GM12864 (cell line): Measurements from ENCODE around the gene LFNG.

ENCODE experiments used
- DNase-seq: peaks from one replicate; pipeline ENCODE4 v3.0.0-alpha.2; 2011; ENCODE audit warnings: low read depth
- H3K4me3 ChIP-seq: 2 replicates; pipeline ENCODE4 v1.5.1; 2011; ENCODE audit warnings: mild to moderate bottlenecking, low read depth, low read length, control low read depth
- TF ChIP-seq, protein P1 (sequence below): IDR thresholded peaks from 2 replicates; pipeline ENCODE4 v1.5.1; 2011; ENCODE audit warnings: low read depth, mild to moderate bottlenecking, moderate library complexity, low read length, control low read depth, inconsistent platforms; ENCODE audit errors: missing control alignments

The LFNG gene

DNA sequence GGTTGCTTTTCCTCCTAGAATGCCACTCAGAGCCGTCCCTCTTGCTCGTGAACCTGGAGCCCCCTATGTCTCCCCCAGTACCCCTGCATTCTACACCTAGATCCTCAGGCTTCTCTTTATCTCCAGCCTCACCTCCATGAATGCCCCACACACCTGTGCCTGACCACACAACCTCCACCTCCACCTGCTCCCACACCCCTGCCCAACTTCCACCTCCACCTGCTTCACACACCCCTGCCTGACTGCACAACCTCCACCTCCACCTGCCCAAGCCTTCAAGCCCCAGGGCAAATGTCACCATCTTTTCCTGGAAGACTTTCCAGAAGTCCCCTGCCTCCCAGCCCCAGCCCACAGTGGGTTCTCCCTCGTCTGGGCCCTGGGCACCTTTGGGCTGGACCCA lies 6.9 kb upstream of the LFNG start:
- no peak overlapping the region for H3K4me3 ChIP-seq
- TF ChIP-seq, protein P1, sequence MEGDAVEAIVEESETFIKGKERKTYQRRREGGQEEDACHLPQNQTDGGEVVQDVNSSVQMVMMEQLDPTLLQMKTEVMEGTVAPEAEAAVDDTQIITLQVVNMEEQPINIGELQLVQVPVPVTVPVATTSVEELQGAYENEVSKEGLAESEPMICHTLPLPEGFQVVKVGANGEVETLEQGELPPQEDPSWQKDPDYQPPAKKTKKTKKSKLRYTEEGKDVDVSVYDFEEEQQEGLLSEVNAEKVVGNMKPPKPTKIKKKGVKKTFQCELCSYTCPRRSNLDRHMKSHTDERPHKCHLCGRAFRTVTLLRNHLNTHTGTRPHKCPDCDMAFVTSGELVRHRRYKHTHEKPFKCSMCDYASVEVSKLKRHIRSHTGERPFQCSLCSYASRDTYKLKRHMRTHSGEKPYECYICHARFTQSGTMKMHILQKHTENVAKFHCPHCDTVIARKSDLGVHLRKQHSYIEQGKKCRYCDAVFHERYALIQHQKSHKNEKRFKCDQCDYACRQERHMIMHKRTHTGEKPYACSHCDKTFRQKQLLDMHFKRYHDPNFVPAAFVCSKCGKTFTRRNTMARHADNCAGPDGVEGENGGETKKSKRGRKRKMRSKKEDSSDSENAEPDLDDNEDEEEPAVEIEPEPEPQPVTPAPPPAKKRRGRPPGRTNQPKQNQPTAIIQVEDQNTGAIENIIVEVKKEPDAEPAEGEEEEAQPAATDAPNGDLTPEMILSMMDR = no peak
- no peak for DNase-seq

DNA sequence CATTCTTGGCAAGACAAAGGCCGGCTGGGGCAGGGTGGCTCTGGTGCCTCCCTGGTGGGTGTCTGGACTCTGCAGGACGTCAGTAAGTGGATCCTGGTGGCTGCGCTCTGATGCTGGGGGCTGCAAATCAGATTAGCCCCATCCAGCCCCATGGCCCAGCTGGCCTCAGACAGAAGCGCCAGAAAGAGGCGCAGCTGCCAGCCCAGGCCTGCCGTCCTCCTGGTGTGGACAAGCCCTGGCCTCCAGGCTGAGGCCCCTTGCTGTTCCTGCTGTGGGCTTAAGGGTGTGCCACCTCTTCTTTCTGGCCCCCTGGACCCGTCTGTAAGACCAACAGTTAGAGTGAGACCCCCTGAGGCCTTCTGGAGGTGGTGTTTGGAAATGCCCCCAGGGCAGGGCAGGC lies 5.9 kb upstream of the LFNG start:
- TF ChIP-seq, protein P1 = no peak
- no peak overlapping the region for H3K4me3 ChIP-seq
- no peak for DNase-seq

DNA sequence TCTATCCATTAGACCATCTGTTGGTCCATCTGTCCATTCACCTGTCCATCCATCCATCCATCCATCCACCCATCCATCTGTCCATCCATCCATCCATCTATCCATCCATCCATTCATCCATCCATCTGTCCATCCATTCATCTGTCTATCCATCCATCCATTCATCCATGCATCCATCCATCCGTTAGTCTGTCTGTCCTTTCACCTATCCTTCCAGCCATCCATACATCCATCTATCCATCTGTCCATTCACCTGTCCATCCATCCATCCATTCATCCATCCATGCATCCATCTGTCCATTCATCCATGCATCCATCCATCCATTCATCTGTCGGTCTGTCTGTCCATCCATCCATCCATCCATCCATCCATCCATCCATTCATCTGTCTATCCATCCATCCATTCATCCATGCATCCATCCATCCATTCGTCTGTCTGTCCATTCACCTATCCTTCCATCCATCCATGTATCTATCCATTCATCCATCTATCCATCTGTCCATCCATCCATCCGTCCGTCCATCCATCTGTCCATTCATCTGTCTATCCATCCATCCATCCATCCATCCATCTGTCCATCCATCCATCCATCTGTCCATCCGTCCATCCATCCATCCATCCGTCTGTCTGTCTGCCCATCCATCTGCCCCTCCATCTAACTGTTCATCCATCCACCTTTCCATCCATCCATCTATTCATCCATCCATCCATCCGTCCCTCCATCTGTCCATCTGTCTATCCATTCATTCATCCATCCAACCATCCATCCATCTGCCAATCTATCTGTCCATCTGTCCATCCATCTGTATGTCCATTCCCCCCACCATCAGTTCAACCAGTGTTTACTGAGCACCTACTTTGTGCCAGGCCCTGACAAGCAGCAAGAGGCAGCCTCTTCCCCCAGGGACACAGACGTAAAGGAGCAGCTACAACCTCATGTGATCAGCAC lies 4.8 kb upstream of the LFNG start:
- no peak for DNase-seq
- H3K4me3 ChIP-seq = no peak overlapping the region
- TF ChIP-seq, protein P1 = no peak

DNA sequence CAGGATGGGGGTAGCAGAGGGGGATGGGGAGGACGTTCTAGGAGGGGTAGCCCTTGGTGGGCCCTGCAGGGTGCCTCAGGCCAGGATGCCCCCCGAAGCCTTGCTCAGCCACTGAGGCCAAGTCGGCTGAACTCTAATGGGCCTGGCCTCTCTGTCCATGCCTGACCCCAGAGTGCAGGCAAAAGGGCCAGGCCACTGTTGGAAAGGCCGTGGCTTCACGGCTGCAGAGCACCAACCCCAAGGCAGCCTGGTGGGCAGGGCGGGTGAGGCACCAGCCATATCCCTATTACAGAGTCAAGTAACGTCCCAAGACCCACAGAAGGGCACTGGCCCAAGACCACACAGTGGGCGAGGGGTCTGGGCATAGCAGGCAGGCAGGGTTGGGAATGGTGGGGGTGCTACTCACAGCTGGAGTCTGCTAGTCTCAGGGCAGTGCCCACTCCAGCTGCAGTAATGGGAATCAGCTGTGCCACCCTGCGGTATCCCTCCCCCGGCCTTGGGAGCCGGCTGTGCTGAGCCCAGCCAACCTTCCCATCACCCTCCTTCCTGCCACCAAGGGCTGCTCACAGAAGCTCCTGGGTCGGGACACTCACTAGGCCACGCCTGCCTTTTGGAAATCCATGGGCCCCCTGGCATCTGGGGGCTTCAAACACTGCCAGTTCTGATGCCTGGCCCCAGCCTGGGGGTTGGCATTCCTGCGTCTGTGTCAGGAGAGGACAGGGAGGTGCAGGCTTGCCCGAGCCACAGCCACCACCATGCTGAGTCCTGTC lies 4.0 kb upstream of the LFNG start:
- TF ChIP-seq, protein P1 = no peak
- DNase-seq = no peak
- H3K4me3 ChIP-seq = no peak overlapping the region

DNA sequence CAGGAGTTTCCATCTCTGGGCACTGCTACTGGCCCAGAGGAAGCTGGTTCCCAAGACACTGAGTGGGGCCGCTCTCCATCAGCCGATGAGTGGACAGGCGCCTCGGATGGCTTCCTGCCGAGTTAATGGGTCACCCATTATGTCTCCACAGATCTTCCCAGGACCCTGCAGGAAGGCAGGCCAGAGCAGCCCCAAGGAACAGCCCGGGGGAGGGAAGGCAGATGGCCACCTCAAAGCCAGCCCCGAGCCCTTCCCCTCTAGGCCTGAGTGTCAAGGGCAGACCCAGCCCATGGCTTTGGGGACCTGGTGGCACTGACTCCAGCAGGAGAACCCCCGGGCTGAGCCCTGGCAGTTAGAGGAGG lies 3.4 kb upstream of the LFNG start:
- no peak for DNase-seq
- no peak overlapping the region for H3K4me3 ChIP-seq
- TF ChIP-seq, protein P1 = no peak

DNA sequence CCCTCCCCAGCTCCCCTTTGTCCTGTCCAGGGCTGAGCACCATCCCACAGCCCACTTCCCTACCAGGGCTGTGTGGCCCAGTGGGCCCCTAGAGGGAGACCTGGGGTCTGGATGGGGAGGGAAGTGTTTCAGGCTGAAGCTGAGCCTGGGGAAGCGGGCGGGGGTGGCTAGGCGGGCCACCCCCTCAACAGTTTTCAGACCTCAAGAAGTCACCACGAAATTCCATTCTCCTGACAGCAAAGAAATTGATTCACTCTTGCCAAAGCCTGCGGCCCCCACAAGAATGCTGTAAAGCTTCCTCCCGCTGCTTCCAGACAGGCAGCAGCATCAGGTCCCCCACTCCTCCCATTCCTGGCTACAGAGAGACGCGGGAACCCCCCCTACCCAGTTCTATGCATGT lies 2.5 kb upstream of the LFNG start:
- no peak for DNase-seq
- H3K4me3 ChIP-seq = no peak overlapping the region
- TF ChIP-seq, protein P1 = no peak
